ENCODE data around the gene PMIS2.
"Not testable (repeated sequence)": the region's sequence is repeated elsewhere in the genome, so short reads cannot be mapped to it uniquely, and the experiment has no call there.

The PMIS2 gene

DNA sequence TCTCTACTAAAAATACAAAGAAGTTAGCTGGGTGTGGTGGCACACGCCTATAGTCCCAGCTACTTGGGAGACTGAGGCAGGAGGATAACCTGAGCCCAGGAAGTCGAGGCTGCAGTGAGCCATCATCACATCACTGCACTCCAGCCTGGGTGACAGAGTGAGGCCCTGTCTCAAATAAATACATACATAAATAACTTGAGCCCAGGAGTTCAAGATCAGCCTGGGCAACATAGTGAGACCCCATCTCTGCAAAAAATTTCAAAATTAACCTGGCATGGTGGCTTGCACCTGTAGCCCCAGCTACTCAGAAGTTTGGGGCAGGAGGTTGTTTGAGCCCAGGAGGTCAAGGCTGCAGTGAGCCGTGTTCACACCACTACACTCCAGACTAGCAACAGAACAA, 9.1 kb downstream of the PMIS2 start:
- DNase-seq, result not testable (repeated sequence)

DNA sequence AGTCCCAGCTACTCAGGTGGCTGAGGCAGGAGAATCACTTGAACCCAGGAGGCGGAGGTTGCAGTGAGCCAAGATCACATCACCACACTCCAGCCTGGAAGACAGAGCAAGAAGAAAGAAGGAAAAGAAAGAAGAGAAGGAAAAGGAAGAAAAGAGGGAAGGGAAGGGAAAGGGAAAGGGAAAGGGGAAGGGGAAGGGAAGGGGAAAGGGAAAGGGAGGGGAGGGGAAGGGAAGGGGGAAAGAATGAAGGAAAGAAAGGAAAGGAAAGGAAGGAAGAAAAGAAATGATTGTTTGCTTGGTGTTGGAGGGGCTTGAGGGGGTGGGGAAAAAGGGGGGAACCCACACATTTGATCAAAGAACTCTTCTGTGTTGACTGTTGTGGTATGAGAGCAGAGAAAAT, 10.0 kb downstream of the PMIS2 start:
- no peak for DNase-seq

DNA sequence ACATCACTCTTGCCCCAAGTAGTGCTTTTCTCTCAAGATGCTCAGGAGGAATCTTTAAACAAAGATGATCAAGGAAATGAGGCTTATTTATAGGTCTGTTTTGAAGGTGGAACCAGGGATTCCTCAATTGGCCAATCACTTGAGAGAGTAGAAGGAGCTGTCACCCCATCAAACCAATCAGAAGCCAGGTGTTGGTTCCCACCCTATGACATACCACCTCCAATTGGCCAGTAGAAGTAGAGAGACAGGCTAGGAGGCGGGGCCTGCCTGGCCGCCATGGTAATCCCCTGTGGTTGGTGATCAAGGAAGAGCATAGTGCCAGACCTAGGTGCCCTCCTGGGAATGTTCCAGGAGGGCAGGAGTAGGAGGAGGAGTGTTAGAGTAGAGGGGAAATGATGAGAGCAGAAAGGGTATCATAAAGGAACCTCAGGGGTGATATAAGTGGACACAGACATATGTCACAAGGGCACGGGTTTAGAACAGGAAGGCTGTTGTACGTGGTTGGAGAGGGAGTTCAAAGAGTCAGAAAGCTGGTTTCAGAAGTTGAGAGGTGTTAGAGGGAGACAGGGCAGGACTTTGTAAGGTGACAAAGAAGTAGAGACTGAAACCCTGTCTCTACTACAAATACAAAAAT, 10.5 kb downstream of the PMIS2 start:
- DNase-seq, result no peak

DNA sequence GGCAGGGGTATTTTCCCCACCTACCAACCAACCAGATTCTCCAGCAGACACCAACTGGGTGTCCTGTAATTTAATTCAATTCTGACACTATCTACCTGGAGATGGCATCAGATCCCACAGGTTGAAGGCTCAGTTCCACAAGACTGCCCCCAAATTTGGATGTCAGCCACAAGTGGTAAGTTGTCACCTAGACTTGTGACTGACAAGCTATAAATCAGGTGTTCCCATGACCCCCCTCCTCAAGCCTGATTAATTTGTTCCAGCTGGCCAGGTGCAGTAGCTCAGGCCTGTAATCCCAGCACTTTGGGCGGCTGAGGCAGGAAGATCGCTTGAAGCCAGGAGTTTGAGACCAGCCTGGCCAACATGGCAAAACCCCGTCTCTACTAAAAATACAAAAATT, 16.0 kb downstream of the PMIS2 start:
- no peak for DNase-seq

DNA sequence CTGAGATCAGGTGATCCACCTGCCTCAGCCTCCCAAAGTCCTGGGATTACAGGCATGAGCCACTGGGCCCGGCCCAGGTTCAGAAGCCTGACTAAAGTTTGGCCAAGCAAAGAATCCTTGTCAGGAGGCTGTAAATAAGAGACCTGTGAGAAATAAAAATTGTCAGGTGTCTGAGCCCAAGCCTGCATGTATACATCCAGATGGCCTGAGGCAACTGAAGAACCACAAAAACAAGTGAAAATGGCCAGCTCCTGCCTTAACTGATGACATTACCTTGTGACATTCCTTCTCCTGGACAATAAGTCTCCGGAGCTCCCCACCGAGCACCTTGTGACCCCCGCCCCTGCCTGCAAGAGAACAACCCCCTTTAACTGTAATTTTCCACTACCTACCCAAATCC, 18.5 kb downstream of the PMIS2 start:
- DNase-seq, result not testable (repeated sequence)

DNA sequence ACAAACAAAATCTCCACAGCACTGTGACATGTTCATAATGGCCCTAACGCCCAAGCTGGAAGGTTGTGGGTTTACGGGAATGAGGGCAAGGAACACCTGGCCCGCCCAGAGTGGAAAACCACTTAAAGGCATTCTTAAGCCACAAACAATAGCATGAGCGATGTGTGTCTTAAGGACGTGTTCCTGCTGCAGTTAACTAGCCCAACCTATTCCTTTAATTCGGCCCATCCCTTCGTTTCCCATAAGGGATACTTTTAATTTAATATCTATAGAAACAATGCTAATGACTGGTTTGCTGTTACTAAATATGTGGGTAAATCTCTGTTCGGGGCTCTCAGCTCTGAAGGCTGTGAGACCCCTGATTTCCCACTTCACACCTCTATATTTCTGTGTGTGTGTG, 21.2 kb downstream of the PMIS2 start:
- DNase-seq, result not testable (repeated sequence)

DNA sequence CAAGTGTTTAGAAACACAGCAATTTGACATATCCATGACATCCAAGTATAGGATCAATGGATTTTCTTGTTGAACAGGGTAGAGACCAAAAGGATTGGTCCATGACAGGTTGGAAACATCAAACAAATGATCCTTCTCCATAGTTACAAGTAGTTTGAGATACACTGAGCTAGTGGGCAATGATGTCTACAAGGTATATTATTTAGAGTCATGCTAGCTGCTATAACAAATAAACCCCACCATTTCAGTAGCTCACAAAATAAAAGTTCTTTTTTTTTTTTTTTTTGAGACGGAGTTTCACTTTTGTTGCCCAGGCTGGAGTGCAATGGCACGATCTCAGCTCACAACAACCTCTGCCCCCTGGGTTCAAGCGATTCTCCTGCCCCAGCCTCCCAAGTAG, 21.7 kb downstream of the PMIS2 start:
- no peak for DNase-seq

DNA sequence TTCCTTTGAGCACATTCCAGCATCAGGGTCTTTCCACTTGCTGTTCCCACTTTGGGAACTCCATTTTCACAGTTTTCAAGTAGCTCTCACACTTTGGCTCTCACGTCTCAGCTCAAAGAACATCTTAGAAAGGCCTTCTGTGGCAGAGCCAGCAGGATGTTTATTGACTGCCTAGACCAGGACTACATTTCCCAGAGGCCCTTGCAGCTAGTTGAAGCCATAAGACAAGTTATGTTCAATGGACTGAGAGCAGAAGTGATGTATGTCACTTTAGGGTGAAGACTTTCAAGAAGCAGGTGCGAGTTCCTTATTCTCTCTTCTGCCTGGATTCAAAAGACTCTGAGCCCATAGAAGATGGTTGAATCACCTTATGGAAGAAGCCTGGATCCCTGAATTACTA, 22.3 kb downstream of the PMIS2 start:
- no peak for DNase-seq

DNA sequence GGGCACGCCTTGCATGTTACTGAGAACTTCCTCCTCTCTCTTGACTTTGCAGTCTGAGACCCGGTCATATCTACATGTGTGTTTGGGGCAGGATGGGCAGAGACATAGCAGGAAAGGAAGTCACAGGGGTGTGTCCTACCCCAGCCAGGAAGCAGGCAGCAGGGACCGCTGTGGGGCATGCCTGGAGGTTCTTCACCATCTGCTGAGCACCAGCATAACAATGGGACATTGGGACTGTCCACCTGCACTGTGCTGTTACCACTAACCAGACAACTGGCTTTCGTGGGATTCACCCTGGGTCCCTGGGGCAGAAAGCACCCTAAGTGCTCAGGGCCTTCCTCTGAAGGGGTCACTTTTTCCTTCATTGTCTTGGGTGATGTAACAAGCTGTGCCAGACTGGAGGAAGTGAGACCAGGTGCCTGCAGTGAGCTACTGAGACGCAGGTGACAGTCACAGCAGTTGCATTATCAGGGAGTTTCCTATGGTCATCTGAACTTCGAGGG, 23.9 kb downstream of the PMIS2 start:
- no peak for DNase-seq

DNA sequence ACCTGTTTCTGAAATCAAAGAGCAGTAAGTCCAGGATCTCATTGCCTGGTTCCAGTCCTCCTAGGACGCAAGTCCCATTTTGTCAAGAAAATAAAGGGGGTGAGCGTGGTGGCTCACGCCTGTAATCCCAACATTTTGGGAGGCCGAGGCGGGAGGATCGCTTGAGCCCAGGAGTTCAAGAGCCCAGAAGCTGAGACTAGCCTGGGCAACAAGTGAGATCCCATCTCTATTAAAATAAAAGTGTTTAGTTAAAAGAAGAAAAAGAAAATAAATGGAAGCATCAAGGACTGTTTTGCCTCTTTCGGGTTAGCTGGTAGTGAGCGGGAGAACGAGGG, 26.2 kb downstream of the PMIS2 start:
- no peak for DNase-seq

DNA sequence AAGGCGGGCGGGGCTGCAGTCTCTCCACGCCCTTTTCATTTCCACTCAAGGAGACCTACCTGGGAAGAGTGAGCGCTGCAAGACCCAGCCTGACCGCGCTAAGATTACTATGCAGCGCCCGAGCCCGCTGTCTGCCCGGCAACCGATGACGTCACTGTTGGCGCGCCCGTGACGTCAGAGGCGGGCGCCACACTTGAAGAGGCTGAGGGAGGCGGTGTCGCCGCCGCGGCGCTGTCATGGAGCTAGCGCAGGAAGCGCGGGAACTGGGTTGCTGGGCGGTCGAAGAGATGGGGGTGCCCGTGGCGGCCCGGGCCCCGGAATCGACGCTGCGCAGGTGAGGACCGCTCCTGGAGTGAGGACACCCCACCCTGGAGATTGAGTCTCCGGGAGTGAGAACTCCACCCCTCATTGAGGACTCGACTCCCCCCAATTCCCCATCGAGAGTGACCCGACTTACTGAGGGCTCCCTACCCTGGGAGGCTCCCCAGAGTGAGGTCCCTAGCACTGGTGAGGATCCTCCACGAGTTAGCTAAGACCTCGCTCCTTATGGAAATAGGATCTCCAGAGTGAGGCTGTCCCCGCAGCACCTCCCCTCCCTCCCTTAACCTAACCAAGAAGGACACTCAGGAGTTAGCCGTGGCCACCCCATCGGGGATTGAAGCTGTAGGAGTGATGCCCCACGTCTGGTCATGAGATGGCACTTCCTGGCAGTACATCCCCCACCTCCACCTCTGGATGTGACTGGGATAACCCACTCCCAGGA, 26.8 kb downstream of the PMIS2 start, which contains the start of gene HAUS5:
HAUS5 (plus strand) TSS at position 177 of the 763 bp plus-strand sequence; CDS start at position 237, 60 bp downstream.
- peak; percentile 99 for DNase-seq

DNA sequence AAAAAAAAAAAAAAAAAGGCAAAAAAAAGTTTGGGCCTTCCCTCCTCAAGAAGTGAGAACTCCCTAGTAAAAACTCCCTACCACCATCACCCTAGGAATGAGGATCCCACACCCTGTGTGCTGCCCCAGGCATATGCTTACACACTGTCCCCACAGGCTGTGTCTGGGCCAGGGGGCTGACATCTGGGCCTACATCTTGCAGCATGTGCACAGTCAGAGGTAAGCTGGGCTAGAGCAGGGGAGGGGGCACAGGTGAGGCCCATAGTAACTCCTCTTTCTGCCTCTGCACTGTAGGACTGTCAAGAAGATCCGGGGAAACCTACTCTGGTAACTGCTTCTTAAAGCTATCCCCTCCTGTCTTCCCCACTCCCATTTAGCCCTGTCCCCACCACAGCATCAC, 27.6 kb downstream of the PMIS2 start:
- no peak for DNase-seq

DNA sequence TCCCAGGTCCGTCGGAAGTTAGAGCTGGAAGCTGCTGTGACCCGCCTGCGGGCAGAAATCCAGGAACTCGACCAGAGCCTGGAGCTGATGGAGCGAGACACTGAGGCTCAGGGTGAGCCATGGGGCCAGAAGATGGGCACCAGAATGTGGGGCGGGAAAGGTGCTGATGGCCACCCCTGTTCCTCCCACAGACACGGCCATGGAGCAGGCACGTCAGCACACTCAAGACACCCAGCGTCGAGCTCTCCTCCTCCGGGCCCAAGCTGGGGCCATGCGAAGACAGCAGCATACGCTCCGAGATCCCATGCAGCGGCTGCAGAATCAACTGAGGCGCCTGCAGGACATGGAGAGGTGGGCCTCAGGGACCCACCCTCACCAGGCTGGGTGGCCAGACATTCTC, 29.1 kb downstream of the PMIS2 start:
- DNase-seq, result no peak

DNA sequence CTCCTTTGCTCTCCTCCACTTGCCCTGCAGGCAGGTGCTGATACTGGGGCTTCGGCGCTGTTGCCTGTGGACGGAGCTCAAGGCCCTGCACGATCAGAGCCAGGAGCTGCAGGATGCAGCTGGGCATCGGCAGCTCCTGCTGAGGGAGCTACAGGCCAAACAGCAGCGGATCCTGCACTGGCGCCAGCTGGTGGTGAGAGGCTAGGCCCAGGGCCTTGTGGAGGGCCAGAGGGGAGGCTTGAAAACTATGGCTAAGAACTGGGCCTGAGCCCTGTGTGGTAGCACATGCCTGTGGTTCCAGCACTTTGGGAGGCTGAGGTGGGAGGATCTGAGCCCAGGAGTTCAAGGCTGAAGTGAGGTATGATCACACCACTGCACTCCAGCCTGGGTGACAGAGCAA, 32.9 kb downstream of the PMIS2 start:
- no peak for DNase-seq

DNA sequence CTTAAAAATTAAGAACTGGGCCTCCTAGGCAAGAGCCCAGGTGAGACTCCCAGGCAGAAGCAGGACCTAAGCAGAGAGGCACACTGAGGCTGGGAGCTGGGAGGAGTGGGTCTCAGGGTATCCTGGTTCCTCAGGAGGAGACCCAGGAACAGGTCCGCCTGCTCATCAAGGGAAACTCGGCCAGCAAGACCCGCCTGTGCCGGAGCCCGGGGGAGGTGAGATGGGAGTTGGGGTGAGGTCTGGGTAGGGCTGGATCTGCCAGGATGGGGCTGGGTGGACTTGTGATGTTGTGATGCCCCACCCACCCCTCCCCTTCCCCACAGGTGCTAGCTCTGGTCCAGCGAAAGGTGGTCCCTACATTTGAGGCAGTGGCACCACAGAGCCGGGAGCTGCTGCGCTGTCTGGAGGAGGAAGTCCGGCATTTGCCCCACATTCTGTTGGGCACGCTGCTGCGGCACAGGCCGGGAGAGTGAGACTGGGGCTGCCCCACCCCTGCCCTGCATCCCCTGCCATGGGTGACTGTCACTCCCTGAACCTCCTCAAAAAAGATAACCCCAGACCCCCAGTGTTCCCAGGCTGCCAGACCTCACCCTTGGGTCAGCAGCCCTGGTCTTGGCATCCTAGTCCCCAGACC, 33.4 kb downstream of the PMIS2 start:
- DNase-seq, result no peak

DNA sequence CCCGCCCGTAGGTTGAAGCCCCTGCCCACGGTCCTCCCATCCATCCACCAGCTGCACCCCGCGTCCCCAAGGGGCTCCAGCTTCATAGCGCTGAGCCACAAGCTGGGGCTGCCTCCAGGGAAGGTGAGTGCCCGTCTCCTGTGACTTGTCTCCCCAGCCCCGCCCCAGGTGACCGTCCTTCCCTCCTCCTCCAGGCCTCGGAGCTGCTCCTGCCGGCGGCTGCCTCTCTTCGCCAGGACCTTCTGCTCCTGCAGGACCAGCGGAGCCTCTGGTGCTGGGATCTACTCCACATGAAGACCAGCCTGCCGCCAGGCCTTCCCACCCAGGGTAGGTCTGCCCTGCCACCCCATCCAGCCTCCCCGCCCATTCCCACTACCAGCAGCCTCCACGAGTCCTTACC, 34.0 kb downstream of the PMIS2 start:
- no peak for DNase-seq

DNA sequence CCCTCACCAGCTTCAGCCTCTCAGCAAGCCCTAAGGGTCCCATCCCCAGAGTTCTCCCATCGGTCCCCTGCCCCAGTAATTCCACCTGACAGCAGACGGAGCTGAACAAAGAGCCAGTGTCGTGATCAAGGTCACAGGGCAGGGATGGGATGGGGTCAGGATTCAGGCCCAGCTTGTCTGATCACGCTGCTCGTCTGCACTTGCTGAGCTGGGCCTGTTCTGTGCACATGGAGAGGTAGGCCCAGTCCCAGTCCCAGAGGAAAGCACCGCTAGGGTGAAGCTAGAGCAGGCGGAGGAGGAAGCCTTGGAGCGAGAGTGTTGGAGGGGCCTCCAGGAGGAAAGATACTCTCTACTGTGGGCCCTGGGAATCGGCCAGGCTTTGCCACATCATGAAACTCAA, 35.7 kb downstream of the PMIS2 start:
- DNase-seq, result no peak

DNA sequence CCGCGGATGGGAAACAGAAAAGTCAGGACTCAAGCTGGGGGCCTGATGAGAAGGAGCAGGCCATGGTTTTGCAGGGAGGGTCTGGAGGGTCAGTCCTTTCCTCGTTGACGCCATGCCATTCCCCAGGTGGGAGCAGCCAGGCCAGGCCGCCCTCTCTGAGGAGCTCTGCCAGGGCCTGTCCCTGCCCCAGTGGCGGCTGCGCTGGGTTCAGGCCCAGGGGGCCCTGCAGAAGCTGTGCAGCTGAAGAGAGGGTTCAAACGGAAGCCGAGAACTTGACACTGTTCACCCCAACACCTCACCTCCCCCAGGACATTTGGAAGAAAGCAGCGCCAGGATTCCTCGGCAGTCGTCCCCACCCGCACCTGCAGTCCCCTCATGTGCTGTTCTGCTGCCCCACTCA, 36.8 kb downstream of the PMIS2 start:
- no peak for DNase-seq

DNA sequence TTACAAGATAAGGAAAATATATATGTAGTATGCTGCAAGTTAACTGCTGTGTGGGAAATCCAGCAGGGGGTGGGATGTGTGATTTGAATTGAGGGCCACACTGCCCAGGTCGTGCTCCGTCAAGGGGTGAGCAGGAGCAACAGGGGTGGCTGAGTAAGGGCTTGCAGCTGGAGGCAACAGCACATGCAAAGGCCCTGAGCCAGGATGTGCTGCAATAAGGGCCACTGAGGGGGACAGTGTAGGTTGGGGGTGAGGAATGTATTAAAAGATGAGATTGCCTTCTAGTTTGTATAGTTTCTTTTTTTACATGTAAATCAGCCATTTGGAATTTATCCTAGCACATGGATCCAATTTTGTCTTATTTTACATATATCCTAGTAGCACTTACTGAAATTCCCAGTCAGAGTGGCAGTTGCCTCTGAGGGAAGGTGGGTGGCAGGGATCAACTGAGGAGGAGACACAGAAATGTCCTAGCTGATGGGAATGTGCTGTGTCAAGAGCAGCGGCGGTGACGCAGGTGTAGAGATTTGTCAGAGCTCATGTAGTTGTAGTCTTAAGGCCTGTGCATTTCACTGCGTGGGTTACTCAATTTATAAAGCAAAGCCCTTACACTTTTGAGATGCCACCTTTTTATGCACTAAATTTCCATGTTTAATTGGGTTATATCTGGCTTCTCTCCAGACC, 37.5 kb downstream of the PMIS2 start:
- no peak for DNase-seq

DNA sequence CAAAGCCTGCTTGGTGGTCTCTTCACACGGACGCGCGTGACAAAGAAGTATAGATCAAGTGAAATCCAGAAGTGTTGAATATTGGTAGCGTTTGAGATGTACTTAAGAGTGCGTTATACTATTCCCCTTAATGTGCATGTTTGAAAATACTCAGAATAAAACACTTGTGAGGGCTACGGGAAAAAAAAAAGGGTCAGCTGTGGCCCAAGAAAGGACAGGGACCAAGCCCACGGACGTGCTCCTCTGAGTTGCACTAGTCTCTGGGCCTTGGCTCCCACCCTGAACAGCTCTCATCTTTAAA, 42.2 kb downstream of the PMIS2 start:
- no peak for DNase-seq

DNA sequence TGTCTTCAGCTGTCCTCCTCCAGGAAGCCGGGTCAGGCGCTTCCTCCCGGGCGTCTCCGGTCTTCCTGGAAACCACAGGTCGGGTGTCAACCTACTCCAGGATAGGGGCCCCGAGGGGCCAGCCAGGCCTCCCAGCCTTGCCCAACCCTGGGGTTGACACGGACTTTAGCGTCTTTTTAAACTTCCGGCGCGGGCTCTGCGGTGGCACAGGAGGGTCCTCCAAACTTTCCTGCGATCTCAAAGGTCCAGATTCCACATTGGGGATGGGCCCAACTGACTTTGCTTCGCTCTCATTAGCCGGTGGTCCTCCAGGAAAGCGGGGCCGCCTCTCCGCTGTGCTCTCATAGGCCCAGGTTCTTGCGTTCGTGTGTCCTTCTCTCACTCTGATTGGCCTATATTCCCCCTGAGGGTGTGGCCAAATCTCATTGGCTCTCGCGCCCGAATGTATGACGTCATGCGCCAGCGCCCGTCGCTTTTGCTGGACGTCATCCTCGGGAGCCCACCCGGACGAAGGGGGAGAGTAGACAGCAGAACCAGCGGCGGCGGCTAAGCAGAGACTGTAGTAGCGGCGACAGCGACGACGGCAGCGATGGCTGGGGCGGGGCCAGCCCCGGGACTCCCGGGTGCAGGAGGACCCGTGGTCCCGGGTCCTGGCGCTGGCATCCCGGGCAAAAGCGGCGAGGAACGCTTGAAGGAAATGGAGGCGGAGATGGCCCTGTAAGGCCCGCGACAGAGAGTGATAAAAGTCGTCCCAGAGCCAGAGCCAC, 42.8 kb downstream of the PMIS2 start, which contains the start of gene RBM42:
RBM42 (plus strand) TSS at position 472 of the 767 bp plus-strand sequence; CDS start at position 590, 118 bp downstream.
- DNase-seq, result peak; percentile 100

DNA sequence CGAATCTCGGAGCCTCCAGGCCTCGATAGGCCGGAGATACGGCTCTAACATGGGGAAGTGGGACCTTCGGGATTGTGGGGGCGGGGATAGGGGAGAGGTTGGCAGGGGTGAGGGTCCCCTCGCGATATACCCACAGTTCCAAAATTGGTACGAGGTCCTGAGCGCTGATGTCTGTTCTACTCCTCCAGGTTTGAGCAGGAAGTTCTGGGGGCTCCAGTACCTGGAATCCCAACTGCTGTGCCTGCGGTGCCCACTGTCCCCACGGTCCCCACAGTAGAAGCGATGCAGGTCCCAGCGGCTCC, 43.3 kb downstream of the PMIS2 start:
- no peak for DNase-seq

Data from activated CD8-positive, alpha-beta memory T cell treated with anti-CD3 and anti-CD28 coated beads for 24 hours (primary cell).